Activated T-helper 2 cell treated with anti-CD3 and anti-CD28 coated beads, Interferon-gamma antibody, Interleukin-2, Interleukin-4, amounts not matched to agents 10 μg/mL and 5 μg/mL and 100 μg/mL, durations not matched to agents 14 hours and 24 hours and 36 hours (primary cell): Measurements from ENCODE around the gene CDR2L. TPM values are rescaled to one million over a fixed set of nuclear protein-coding genes. Genes with fewer than 3 reads are reported as not detected.
A peak's percentile ranks its signal among the peaks of the same experiment; 100 is the strongest.
"Not testable (repeated sequence)": the region's sequence is repeated elsewhere in the genome, so short reads cannot be mapped to it uniquely, and the experiment has no call there.

Source experiments
- DNase-seq: peaks from one replicate; pipeline ENCODE4 v3.0.0; 2021; ENCODE audit warnings: low spot score
- H3K27ac Mint-ChIP-seq: one replicate; pipeline ENCODE4 v1.8.0; 2021; ENCODE audit warnings: mixed read lengths
- H3K27me3 Mint-ChIP-seq: one replicate; pipeline ENCODE4 v1.8.0; 2021; ENCODE audit warnings: low read depth, mixed read lengths
- H3K36me3 Mint-ChIP-seq: one replicate; pipeline ENCODE4 v1.8.0; 2021; ENCODE audit warnings: low read depth, mixed read lengths
- H3K4me1 Mint-ChIP-seq: one replicate; pipeline ENCODE4 v1.8.0; 2021; ENCODE audit warnings: low read depth, mixed read lengths
- H3K4me3 Mint-ChIP-seq: one replicate; pipeline ENCODE4 v1.8.0; 2021; ENCODE audit warnings: low read depth, mild to moderate bottlenecking, moderate library complexity, mixed read lengths
- H3K9me3 Mint-ChIP-seq: one replicate; pipeline ENCODE4 v1.8.0; 2021; ENCODE audit warnings: mixed read lengths
- intact Hi-C: fragments of 100-400 bp; cut with micrococcal nuclease; formaldehyde crosslinking; loops from one replicate; pipeline ENCODE4 v1.15.1; 2023
- total RNA-seq: library from RNA; stranded (reverse); gene quantifications from 2 replicates; pipeline ENCODE4 v1.2.3, GENCODE V29; 2022

The CDR2L gene
- total RNA-seq, 1 donor from 2014 or later: 2.4 TPM

DNA sequence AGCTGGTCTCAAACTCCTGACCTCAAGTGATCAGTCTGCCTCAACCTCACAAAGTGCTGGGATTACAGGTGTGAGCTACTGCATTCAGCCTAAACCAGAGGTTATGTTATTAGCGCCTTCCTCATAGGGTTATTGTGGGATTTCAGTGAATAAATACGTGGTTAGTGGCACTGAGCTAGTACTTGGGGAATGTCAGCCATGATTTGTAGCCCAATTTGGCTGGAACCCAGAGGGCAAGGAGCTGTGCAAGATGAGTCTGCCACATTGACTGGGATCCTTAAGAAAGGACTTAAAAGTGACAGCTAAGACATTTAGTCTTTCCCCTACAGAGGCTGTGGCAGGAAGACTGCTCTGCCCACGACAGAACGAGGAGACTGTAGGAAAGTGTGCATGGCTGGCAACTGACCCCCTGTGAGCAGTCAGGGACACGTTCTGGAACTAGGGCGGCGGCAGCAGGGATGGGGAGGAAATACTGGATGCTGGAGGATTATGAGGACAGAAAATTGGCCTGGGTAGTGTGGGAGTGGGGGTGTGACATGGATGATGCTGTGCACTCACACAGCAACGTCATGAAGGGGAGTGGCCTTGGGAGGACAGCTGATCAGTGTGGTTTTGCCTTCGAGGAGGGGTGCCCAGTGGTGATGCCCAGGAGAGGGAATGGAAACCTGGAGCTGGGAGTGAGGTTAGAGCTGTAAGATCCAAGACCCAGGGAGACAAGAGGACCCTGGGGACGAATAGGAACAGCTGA is 44.7 kb downstream of the CDR2L start:
- Mint-ChIP-seq H3K36me3 (peaks cover 6% of the 10 kb centered on the region), H3K4me1 (peaks cover 32% of the 10 kb centered on the region), H3K9me3 (no peaks in the 10 kb centered on the region), H3K27me3 (peaks cover 5% of the 10 kb centered on the region), H3K27ac (peak overlapping the region; percentile 4), H3K4me3 (peak overlapping the region; percentile 93)
- peak; percentile 47 for DNase-seq
- intact Hi-C loops: loop anchor here (2.0 to 5.0 kb wide), 3 partner anchors 19 to 70 kb away; partner anchors contain the start of gene MRPL58

DNA sequence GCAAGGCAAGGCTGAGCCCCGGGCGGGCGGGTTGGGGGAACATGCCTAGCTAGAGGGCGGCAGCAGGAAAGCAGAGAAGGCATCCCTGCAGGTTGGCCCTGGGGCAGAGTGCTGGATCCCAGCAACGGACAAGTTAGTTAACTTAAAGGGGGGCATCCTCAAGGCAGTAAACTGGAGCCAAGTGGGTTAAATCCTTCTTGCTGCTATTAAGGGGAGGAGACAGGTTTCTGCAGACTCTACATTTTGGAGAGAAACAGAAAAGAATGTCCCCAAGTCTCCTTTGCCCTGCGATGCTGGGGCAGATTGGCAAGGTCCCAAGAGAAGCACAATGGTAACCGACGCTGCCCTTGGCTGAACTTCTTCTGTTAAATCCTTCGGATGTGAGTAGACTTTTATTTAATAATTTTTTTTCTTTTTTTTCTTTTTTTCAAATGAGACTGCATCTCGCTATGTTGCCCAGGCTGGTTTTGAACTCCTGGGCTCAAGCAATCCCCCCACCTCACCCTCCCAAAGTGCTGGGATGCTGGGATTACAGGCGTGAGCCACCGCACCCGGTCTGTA is 45.4 kb downstream of the CDR2L start:
- Mint-ChIP-seq H3K4me3 (peak overlapping the region; percentile 93), H3K4me1 (peaks cover 32% of the 10 kb centered on the region), H3K9me3 (no peaks in the 10 kb centered on the region), H3K27me3 (peaks cover under 1% of the 10 kb centered on the region), H3K27ac (no peak overlapping the region), H3K36me3 (peaks cover 6% of the 10 kb centered on the region)
- intact Hi-C loops: loop anchor here (2.0 to 5.0 kb wide), 3 partner anchors 20 to 70 kb away; partner anchors contain the start of gene MRPL58
- no peak for DNase-seq

DNA sequence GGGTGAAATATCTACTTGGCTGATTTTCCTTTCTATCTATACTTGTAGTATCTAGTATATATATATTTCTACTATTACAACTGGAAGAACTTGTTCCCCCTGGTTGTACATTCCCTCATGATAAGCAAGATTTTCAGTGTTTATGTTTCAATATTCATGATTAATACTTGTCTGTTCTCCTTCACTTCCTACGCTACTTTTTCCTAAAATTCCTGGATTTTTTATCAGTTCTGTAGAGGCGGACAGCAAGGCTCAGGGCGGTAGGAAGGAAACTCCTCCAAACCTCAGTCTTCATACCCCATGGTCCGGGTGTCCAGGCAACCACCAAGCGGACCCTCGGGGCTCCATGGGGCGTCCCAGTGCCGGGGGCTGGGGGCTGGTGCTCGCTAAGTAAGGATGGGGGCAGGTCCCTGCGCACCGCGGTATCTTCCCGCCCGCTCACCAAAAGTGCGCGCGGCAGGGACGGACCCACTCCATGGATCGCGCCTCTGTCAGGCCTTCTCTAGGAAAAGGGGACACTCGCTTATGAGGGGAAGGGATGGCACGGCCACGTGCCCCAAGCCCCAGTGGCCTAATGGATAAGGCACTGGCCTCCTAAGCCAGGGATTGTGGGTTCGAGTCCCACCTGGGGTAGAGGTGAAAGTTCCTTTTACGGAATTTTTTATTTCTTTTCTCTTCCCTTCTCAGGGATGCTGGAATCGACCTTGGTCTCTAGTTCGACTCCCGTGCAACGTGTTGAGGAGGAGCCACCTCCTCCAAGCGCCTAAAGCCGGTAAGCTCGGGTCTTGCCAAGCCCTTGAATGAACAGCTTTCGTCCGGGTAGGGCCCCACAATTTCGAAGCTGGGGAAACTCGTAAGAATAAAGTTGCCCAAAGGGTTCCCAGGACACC is 46.2 kb downstream of the CDR2L start:
- peak overlapping the region; percentile 95 for H3K27ac Mint-ChIP-seq
- peak; percentile 78 for DNase-seq
- intact Hi-C loops: loop anchor here (2.0 to 5.0 kb wide), 3 partner anchors 21 to 71 kb away; partner anchors contain the start of gene MRPL58
- H3K4me3 Mint-ChIP-seq: peak overlapping the region; percentile 93
- H3K4me1 Mint-ChIP-seq: peaks cover 32% of the 10 kb centered on the region
- H3K9me3 Mint-ChIP-seq: no peaks in the 10 kb centered on the region
- H3K27me3 Mint-ChIP-seq: no peaks in the 10 kb centered on the region
- H3K36me3 Mint-ChIP-seq: peaks cover 10% of the 10 kb centered on the region

DNA sequence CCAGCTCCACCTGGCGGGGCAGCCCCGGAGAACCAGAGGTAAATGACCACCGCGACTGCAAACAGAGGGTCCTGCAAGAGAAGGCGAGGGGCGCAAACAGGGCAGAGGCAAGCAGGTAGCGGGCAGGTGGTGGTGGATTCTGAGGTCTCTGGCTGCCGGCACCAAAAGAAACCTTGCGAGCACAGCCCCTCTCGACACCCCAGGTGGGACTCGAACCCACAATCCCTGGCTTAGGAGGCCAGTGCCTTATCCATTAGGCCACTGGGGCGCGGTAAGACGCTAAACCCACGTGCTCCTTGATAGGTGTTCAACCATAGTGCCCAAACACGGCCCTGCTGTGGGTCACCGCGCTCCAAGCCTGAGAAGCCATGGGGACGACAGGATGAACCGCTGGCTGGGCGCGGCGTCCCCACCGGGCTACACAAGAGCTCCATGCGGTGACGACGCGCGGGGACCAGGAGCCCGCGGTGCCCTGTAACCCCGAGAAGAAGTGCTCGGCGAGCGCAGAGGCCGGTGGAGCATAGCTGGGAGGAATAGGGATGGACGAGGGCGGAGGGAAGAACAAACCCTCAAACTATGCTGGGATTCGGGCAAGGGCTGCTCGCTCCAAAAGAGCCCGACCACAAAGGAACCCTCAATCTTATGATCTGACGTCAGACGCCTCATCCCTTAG is 46.9 kb downstream of the CDR2L start:
- H3K4me1 Mint-ChIP-seq: peaks cover 32% of the 10 kb centered on the region

DNA sequence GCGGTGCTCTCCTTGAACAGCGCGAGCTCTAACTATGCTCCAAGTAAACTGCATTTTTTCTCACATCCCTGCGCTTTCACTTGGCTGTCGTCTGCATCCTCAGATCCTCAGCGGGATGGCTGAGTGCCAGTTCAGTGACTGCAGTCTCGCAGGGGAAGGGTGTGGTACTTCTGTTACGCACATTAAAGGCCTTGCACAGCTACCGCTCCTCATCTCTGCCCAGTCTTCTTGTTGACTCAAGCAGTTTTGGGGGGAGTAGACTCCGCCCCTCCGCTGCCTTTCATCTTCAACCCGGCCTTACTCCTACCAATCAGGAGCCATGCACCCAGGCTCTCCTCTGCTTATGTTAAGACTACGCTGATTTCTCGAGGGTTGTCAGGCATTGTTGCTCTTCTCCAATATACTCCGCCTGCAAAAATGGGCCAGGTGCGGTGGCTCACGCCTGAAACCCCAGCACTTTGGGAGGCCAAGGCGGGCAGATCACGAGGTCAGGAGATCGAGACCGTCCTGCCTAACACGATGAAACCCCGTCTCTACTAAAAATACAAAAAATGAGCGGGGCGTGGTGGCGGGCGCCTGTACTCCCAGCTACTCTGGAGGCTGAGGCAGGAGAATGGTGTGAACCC is 49.3 kb downstream of the CDR2L start:
- H3K4me1 Mint-ChIP-seq: peaks cover 28% of the 10 kb centered on the region
- H3K36me3 Mint-ChIP-seq: peaks cover 37% of the 10 kb centered on the region
- H3K27ac Mint-ChIP-seq: peak overlapping the region; percentile 82
- peak overlapping the region; percentile 68 for H3K4me3 Mint-ChIP-seq
- intact Hi-C loops: no loop called here
- DNase-seq: peak; percentile 76
- H3K9me3 Mint-ChIP-seq: no peaks in the 10 kb centered on the region
- no peaks in the 10 kb centered on the region for H3K27me3 Mint-ChIP-seq

More for the DNA sequence above, 46.9 kb downstream of the CDR2L start:
- Mint-ChIP-seq H3K27me3 (no peaks in the 10 kb centered on the region), H3K9me3 (no peaks in the 10 kb centered on the region), H3K4me3 (peak overlapping the region; percentile 93), H3K27ac (peak overlapping the region; percentile 95), H3K36me3 (peaks cover 16% of the 10 kb centered on the region)
- intact Hi-C loops: loop anchor here (5.0 kb wide), 2 partner anchors 52 to 72 kb away; no protein-coding TSS in a partner anchor
- peak; percentile 83 for DNase-seq

DNA sequence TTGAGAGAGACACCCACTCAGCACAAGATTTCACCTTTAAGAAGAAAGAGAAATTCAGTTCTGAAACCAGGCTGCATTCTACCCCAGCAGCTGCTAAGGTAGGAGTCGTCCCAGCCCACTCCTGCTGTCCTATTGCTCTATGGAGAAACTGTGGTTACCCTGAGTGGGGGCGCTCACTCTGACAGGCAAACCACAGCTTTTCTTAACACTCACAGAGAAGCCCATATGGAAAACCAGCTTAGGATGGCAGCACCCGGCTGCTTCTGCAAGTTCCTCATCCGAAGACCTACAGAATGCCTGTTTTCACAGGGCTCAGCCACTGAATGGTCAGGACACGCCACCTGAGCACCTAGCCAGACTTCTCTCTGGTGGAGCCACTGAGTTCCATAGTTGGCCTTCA is 51.8 kb downstream of the CDR2L start:
- H3K9me3 Mint-ChIP-seq: no peaks in the 10 kb centered on the region
- H3K4me3 Mint-ChIP-seq: no peak overlapping the region
- no peaks in the 10 kb centered on the region for H3K27me3 Mint-ChIP-seq
- no peak for DNase-seq
- peaks cover 43% of the 10 kb centered on the region for H3K36me3 Mint-ChIP-seq
- intact Hi-C loops: no loop called here
- peaks cover 13% of the 10 kb centered on the region for H3K4me1 Mint-ChIP-seq
- H3K27ac Mint-ChIP-seq: no peak overlapping the region

DNA sequence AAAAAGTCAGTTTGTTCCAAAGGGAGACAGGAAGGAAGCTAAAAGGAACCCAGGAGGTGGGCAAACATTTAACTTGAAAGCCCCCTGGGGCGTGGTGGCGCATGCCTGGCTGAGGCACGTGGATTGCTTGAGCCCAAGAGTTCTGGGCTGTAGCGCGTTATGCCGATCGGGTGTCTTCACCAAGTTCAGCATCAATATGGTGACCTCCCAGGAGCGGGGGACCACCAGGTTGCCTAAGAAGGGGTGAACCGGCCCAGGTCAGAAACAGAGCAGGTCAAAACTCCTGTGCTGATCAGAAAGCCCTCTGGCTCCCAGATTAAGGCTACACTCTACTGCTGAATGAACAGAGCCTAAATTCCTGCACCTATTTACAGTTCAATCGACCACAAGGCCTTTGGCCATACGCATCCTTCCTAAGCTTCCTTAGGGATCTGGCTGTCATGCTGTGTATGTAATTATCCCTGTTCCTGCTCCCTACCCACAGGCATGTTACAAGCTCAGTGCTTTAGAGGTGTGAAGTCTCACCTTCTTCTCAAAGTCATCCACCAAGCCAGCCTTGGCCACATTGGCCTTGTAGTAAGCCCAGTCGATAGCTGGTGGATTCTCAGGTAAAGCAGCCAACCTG is 54.3 kb downstream of the CDR2L start:
- Mint-ChIP-seq H3K4me3 (no peak overlapping the region), H3K4me1 (peaks cover 18% of the 10 kb centered on the region), H3K27me3 (no peaks in the 10 kb centered on the region), H3K36me3 (peaks cover 40% of the 10 kb centered on the region), H3K27ac (no peak overlapping the region), H3K9me3 (no peaks in the 10 kb centered on the region)
- intact Hi-C loops: no loop called here
- no peak for DNase-seq

DNA sequence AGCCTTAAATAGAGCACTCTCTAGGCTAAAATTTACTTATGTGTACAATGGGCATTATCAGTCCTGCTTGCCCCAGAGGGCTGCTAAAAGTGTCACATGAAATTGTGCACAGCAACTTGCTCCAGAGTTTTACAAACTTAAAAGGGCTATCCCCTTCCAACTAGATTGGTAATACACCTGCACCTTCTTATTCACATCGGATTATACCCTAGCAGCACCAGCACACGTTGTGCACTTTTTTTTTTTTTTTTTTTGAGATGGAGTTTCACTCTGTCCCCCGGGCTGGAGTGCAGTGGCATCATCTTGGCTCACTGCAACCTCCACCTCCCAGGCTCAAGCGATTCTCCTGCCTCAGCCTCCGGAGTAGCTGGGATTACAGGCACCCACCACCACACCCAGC is 56.4 kb downstream of the CDR2L start:
- H3K9me3 Mint-ChIP-seq, intact Hi-C loops, DNase-seq, H3K27ac Mint-ChIP-seq, H3K4me3 Mint-ChIP-seq, H3K27me3 Mint-ChIP-seq: not testable (repeated sequence)
- Mint-ChIP-seq H3K4me1 (peaks cover 27% of the 10 kb centered on the region), H3K36me3 (peaks cover 31% of the 10 kb centered on the region)

DNA sequence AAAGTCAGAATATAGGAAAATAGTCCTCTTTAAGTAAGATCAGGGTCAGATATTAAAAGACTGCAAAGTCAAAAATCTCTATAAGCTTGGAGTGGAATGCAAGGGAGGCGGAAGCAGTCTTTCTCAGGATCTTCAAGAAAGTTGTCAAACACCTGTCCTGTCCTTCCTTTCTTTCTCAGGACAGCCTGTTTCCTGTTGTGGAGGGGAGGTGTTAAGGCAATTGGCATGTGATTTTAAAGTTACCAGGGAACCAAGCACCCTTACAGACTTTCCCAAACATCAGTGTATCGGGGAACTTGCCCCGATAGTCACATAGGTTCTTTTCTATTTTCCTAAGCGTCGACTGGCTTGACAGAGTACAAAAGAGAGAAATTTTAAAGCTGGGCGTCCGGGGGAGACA is 57.3 kb downstream of the CDR2L start:
- no peak for DNase-seq
- peaks cover 34% of the 10 kb centered on the region for H3K4me1 Mint-ChIP-seq
- H3K27me3 Mint-ChIP-seq: no peaks in the 10 kb centered on the region
- no peaks in the 10 kb centered on the region for H3K9me3 Mint-ChIP-seq
- H3K4me3 Mint-ChIP-seq: peak overlapping the region; percentile 37
- peaks cover 30% of the 10 kb centered on the region for H3K36me3 Mint-ChIP-seq
- intact Hi-C loops: loop anchor here (5.0 kb wide), 1 partner anchor 158 kb away; no protein-coding TSS in a partner anchor
- no peak overlapping the region for H3K27ac Mint-ChIP-seq

DNA sequence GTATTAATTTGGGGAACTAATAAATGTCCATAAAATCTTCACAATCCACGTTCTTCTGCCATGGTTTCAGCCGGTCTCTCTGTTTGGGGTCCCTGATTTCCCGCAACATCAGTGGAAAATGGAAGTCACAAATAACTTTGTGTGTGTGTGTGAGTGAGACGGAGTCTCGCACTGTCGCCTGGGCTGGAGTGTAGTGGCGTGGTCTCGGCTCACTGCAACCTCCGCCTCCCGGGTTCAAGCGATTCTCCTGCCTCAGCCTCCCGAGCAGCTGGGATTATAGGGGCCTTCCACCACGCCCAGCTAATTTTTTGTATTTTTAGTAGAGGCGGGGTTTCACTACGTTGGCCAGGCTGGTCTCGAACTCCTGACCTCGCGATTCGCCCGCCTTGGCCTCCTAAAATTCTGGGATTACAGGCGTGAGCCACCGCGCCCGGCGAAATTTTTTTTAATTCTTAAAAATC is 58.5 kb downstream of the CDR2L start:
- intact Hi-C loops: loop anchor here (5.0 kb wide), 1 partner anchor 156 kb away; no protein-coding TSS in a partner anchor
- Mint-ChIP-seq H3K4me1 (peaks cover 35% of the 10 kb centered on the region), H3K4me3 (peak overlapping the region; percentile 98), H3K36me3 (peaks cover 21% of the 10 kb centered on the region), H3K27ac (peak overlapping the region; percentile 86)
- DNase-seq, H3K27me3 Mint-ChIP-seq, H3K9me3 Mint-ChIP-seq: not testable (repeated sequence)
